GM13977 (cell line): ENCODE data around the gene MTG1.
A peak's percentile ranks its signal among the peaks of the same experiment; 100 is the strongest.
"Not testable (repeated sequence)": the region's sequence is repeated elsewhere in the genome, so short reads cannot be mapped to it uniquely, and the experiment has no call there.

Source experiments
- DNase-seq: peaks from one replicate; pipeline ENCODE4 v3.0.0; 2012; ENCODE audit warnings: low spot score
- CTCF ChIP-seq: IDR thresholded peaks from 2 replicates; pipeline ENCODE4 v1.5.1; 2012; ENCODE audit warnings: mild to moderate bottlenecking, control low read depth; ENCODE audit not compliant: insufficient read depth; ENCODE audit errors: extremely low read depth, missing control alignments
- in situ Hi-C: fragments of 300-500 bp; cut with MboI; formaldehyde crosslinking; loops from one replicate; pipeline ENCODE4 v1.12.0; 2022; ENCODE audit warnings: low sequenced_read_pairs, low pct_unique_long_range_greater_than_20kb, mixed read lengths, inconsistent platforms; ENCODE audit not compliant: unreplicated experiment

MTG1 gene

GRCh38 chr10:133465191-133465949 is 71.4 kb downstream of the MTG1 start:
- DNase-seq = peak; percentile 40
- no peak for TF ChIP-seq CTCF
- in situ Hi-C loops = no loop called here

GRCh38 chr10:133465950-133466474 is 72.1 kb downstream of the MTG1 start:
- in situ Hi-C loops = no loop called here
- TF ChIP-seq CTCF = no peak
- no peak for DNase-seq

- DNase-seq = peak; percentile 13
- no peak for TF ChIP-seq CTCF
- in situ Hi-C loops = no loop called here
These were observed 72.8 kb downstream of the MTG1 start for GRCh38 chr10:133466683-133467275.

GRCh38 chr10:133467286-133467911 is 73.4 kb downstream of the MTG1 start:
- DNase-seq = no peak
- no peak for TF ChIP-seq CTCF
- in situ Hi-C loops = no loop called here

- DNase-seq, in situ Hi-C loops: not testable (repeated sequence)
These were observed 75.2 kb downstream of the MTG1 start for GRCh38 chr10:133469205-133469604.

- no peak for DNase-seq
- in situ Hi-C loops = no loop called here
- TF ChIP-seq CTCF = no peak
These were observed 77.5 kb downstream of the MTG1 start for GRCh38 chr10:133471300-133472109.
